Loucy (cell line): ENCODE results near the gene FRAT1.

Experiments
- H2AFZ ChIP-seq: fragments of 200-600 bp; sonication (generic); 2 replicates; pipeline ENCODE4 v1.6.0; 2016; ENCODE audit warnings: antibody characterized with exemption, mild to moderate bottlenecking, low read length, moderate library complexity
- H3F3A ChIP-seq: fragments of 200-600 bp; 2 replicates; pipeline ENCODE4 v1.6.0; 2016; ENCODE audit warnings: antibody characterized with exemption, low read depth, mild to moderate bottlenecking
- H3K27me3 ChIP-seq: fragments of 200-600 bp; sonication (generic); 2 replicates; pipeline ENCODE4 v1.6.1; 2014; ENCODE audit warnings: low read length, mild to moderate bottlenecking; ENCODE audit not compliant: insufficient read depth, poor library complexity, severe bottlenecking
- H3K36me3 ChIP-seq: fragments of 200-600 bp; sonication (generic); 2 replicates; pipeline ENCODE4 v1.6.1; 2016; ENCODE audit warnings: low read length; ENCODE audit not compliant: insufficient read depth
- H3K4me1 ChIP-seq: fragments of 200-600 bp; sonication (generic); 2 replicates; pipeline ENCODE4 v1.5.1; 2014; ENCODE audit warnings: low read length, mild to moderate bottlenecking; ENCODE audit not compliant: insufficient read depth, poor library complexity, severe bottlenecking
- H3K4me2 ChIP-seq: fragments of 200-600 bp; sonication (generic); 2 replicates; pipeline ENCODE4 v1.6.0; 2014; ENCODE audit warnings: antibody characterized with exemption, low read length, low read depth, mild to moderate bottlenecking; ENCODE audit not compliant: poor library complexity, severe bottlenecking
- H3K4me3 ChIP-seq: fragments of 200-600 bp; sonication (generic); 2 replicates; pipeline ENCODE4 v1.5.1; 2014; ENCODE audit warnings: low read length, mild to moderate bottlenecking, mixed read lengths; ENCODE audit not compliant: poor library complexity, severe bottlenecking
- H3K79me2 ChIP-seq: fragments of 200-600 bp; sonication (generic); 2 replicates; pipeline ENCODE4 v1.6.1; 2014; ENCODE audit warnings: low read length; ENCODE audit not compliant: insufficient read depth
- H3K9ac ChIP-seq: fragments of 200-600 bp; sonication (generic); 2 replicates; pipeline ENCODE4 v1.6.0; 2014; ENCODE audit warnings: mild to moderate bottlenecking, low read depth, low read length, moderate library complexity; ENCODE audit not compliant: poor library complexity, severe bottlenecking
- H3K9me2 ChIP-seq: fragments of 200-600 bp; sonication (generic); replicated peaks from 2 replicates; pipeline ENCODE4 v1.6.1; 2016; ENCODE audit warnings: low read depth, low read length, mixed read lengths
- H3K9me3 ChIP-seq: fragments of 200-600 bp; sonication (generic); 2 replicates; pipeline ENCODE4 v1.6.1; 2014; ENCODE audit warnings: mild to moderate bottlenecking, antibody characterized with exemption, low read length, low read depth; ENCODE audit not compliant: insufficient read depth
- H4K20me1 ChIP-seq: fragments of 200-600 bp; sonication (generic); 2 replicates; pipeline ENCODE4 v1.6.0; 2014; ENCODE audit warnings: antibody characterized with exemption, low read length, mild to moderate bottlenecking; ENCODE audit not compliant: insufficient read depth, poor library complexity, severe bottlenecking
- EZH2phosphoT487 ChIP-seq: fragments of 200-600 bp; IDR thresholded peaks from 2 replicates; pipeline ENCODE4 v1.6.1; 2018; ENCODE audit warnings: antibody characterized with exemption, mild to moderate bottlenecking, moderate library complexity, borderline replicate concordance
- TF ChIP-seq, protein P1 (sequence below): fragments of 200-600 bp; sonication (generic); conservative IDR thresholded peaks from 2 replicates; pipeline ENCODE4 v1.5.1; 2014; ENCODE audit warnings: mild to moderate bottlenecking, antibody characterized with exemption, low read length

Gene FRAT1

DNA sequence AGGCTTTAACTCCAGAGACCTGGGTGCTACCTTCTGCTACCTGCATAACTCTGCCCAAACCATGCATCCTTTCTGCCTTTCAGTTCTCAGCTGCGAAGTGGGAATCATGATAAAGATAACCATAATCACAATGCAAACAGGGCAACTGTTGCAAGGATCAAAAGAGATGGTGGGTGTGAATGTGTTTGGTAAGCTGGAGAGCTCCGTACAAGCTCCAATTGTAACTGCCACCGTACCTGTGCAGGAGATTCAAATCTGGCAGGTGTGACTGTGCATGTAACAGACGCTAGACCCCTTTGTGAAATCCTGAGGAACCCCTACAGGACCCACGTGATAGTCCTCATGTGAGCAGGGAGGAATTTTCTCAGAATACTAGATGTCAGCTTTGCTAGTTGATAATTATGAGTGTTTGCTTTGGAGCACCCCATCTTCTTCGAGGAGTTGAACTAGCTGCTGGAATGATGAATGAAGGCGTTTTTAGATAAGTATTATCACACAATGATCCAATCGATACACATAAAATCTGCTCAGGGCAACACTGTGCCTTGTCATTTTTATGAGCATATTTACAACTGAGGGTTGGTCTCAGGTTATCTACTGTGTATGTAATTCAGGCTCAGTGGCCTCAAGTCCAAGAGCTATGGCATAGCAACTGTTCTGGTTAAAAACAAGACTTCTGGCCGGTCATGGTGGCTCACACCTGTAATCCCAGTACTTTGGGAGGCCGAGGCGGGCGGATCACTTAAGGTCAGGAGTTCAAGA, 30.9 kb downstream of the FRAT1 start:
- TF ChIP-seq, protein P1, sequence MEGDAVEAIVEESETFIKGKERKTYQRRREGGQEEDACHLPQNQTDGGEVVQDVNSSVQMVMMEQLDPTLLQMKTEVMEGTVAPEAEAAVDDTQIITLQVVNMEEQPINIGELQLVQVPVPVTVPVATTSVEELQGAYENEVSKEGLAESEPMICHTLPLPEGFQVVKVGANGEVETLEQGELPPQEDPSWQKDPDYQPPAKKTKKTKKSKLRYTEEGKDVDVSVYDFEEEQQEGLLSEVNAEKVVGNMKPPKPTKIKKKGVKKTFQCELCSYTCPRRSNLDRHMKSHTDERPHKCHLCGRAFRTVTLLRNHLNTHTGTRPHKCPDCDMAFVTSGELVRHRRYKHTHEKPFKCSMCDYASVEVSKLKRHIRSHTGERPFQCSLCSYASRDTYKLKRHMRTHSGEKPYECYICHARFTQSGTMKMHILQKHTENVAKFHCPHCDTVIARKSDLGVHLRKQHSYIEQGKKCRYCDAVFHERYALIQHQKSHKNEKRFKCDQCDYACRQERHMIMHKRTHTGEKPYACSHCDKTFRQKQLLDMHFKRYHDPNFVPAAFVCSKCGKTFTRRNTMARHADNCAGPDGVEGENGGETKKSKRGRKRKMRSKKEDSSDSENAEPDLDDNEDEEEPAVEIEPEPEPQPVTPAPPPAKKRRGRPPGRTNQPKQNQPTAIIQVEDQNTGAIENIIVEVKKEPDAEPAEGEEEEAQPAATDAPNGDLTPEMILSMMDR: no peak
- no peak for TF ChIP-seq EZH2phosphoT487
- Histone ChIP-seq H3K79me2 (no peaks in the 10 kb centered on the region), H3K27me3 (no peaks in the 10 kb centered on the region), H3K9ac (no peak overlapping the region), H3K36me3 (no peaks in the 10 kb centered on the region), H4K20me1 (no peaks in the 10 kb centered on the region), H3K4me1 (no peaks in the 10 kb centered on the region), H3K9me2 (no peaks in the 10 kb centered on the region), H3F3A (no peaks in the 10 kb centered on the region), H2AFZ (no peak overlapping the region), H3K9me3 (no peaks in the 10 kb centered on the region), H3K4me3 (no peak overlapping the region), H3K4me2 (no peak overlapping the region)

DNA sequence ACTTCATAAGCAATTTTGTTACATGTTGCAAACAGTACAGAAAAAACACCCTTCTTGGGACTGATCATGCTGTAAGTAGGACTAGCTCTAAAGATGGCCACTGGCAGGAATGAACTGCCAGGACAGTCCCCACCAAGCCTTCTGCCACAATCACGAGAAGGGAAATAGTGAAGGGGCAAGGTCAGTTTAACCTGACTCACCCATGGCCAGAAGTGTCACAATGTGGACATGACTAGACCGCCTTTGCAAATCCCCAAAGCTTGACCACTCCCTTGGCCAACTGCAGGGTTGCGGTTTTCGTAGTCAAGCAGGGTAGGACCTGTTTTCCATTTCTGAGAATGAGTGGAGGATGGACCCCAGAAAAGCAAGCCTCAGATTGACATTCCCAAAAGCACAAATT, 34.9 kb downstream of the FRAT1 start:
- Histone ChIP-seq H3K36me3 (no peaks in the 10 kb centered on the region), H3F3A (no peaks in the 10 kb centered on the region), H3K9me3 (no peaks in the 10 kb centered on the region), H2AFZ (no peak overlapping the region), H3K79me2 (no peaks in the 10 kb centered on the region), H4K20me1 (no peaks in the 10 kb centered on the region), H3K4me2 (no peak overlapping the region), H3K9ac (no peak overlapping the region), H3K4me3 (no peak overlapping the region), H3K4me1 (peaks cover 21% of the 10 kb centered on the region), H3K9me2 (no peaks in the 10 kb centered on the region), H3K27me3 (no peaks in the 10 kb centered on the region)
- no peak for TF ChIP-seq EZH2phosphoT487
- TF ChIP-seq, protein P1: no peak

DNA sequence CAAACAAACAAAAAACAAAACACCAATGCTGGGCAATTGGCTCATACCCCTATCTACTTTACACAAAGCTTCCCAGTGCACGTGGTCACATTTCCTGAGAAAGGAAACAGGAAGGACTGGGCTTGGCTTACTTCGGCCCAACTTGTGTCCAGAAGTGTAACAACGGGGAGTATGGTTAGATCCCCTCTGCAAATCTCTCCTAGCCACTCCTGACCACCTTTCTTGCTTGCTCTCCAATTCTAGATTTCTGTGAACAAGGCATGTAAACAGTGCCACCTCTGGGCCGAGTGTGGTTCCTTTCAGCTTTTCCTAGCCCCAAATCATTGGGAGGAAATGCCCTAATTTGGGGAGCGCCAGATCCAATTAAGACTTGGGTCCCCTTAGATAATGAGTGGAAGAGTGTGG, 36.5 kb downstream of the FRAT1 start:
- no peaks in the 10 kb centered on the region for H3F3A ChIP-seq
- no peaks in the 10 kb centered on the region for H3K9me3 ChIP-seq
- no peak overlapping the region for H3K4me3 ChIP-seq
- H3K9me2 ChIP-seq: no peaks in the 10 kb centered on the region
- TF ChIP-seq, protein P1: peak; percentile 64
- no peak for TF ChIP-seq EZH2phosphoT487
- H4K20me1 ChIP-seq: no peaks in the 10 kb centered on the region
- no peaks in the 10 kb centered on the region for H3K36me3 ChIP-seq
- H3K4me1 ChIP-seq: peaks cover 21% of the 10 kb centered on the region
- H3K9ac ChIP-seq: peak overlapping the region; percentile 17
- peak overlapping the region; percentile 35 for H3K4me2 ChIP-seq
- no peak overlapping the region for H2AFZ ChIP-seq
- no peaks in the 10 kb centered on the region for H3K27me3 ChIP-seq
- no peaks in the 10 kb centered on the region for H3K79me2 ChIP-seq
